Naive thymus-derived CD8-positive, alpha-beta T cell (primary cell): Measurements from ENCODE around the gene TAC3. TPM values are rescaled to one million over a fixed set of nuclear protein-coding genes. Genes with fewer than 3 reads are reported as not detected.

Experiments
- ATAC-seq, 2 donors: fragments of 150-1000 bp; cut with Tn5 transposase in 1 of 2; sonication (Bioruptor Pico), chemical (Tn5 transposase) in 1 of 2; 1 replicate in 1 of 2; 2 replicates in 1 of 2; pipeline ENCODE4 v1.10.0; 2021; ENCODE audit warnings: mild to moderate bottlenecking in 2 of 2, moderate library complexity in 2 of 2
- POLR2A ChIA-PET: fragments of 350-600 bp; sonication (Branson Sonifier 250); formaldehyde crosslinking; loops from one replicate; lab custom pipeline; 2021; ENCODE audit warnings: antibody characterized with exemption; lab: Charles Lee
- DNase-seq, 10 donors: peaks; one replicate each; pipeline versions ENCODE4 v3.0.0 to v3.0.0-alpha.2; 2020 to 2022
- H3K27ac Mint-ChIP-seq, 10 donors: one replicate each; pipeline ENCODE4 v1.8.0; 2020 to 2022; ENCODE audit warnings: mild to moderate bottlenecking in 10 of 10, mixed read lengths in 10 of 10, moderate library complexity in 4 of 10, inconsistent platforms in 1 of 10
- H3K27me3 Mint-ChIP-seq, 5 donors: one replicate each; pipeline ENCODE4 v1.8.0; 2021 to 2022; ENCODE audit warnings: mixed read lengths in 5 of 5
- H3K36me3 Mint-ChIP-seq, 3 donors: one replicate each; pipeline ENCODE4 v1.8.0; 2020 to 2022; ENCODE audit warnings: mixed read lengths in 3 of 3, mild to moderate bottlenecking in 2 of 3, inconsistent platforms in 1 of 3
- H3K4me1 Mint-ChIP-seq, 4 donors: one replicate each; pipeline ENCODE4 v1.8.0; 2021 to 2022; ENCODE audit warnings: mixed read lengths in 4 of 4
- H3K4me3 Mint-ChIP-seq, 10 donors: one replicate each; pipeline ENCODE4 v1.8.0; 2020 to 2022; ENCODE audit warnings: mild to moderate bottlenecking in 10 of 10, mixed read lengths in 10 of 10, moderate library complexity in 6 of 10, inconsistent platforms in 1 of 10
- H3K9me3 Mint-ChIP-seq, 9 donors: one replicate each; pipeline ENCODE4 v1.8.0; 2020 to 2022; ENCODE audit warnings: mixed read lengths in 9 of 9, mild to moderate bottlenecking in 3 of 9, inconsistent platforms in 1 of 9, moderate library complexity in 1 of 9
- polyA plus RNA-seq, 3 donors: library from polyadenylated mRNA; unstranded; fragments of 300-500 nt; fragmentation: Illumina TruSeq; gene quantifications; one replicate each; pipeline ENCODE4 v1.2.3, GENCODE V29; 2021
- total RNA-seq, 8 experiments: library from RNA in 2 of 8; stranded (reverse) in 2 of 8; gene quantifications; one replicate each; pipeline ENCODE4 v1.2.3 and lab custom pipeline; 2021 to 2026

TAC3 gene
- total and polyA plus RNA-seq, 5 experiments from 2014 or later: not detected

DNA sequence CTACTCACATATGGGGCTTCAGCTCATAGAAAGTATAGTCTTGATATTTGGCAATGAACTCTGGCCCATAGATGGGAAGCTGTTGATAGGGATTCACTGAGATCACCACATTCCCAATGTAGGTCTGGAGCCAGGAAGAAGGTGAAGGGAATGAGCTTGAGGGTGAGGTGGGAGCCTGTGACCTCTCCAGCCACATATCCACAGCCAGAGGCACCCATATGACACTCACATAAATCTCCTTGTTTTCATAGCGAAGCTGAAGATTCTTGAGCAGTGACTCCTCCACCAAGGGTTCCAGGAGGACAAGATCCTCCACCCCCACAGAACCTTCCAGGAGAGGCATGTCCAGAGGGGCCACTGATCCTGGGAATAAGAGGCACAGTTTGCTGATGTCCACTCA, 31.7 kb upstream of the TAC3 start:
- peaks cover 0 to 2% (median 0%) of the 10 kb centered on the region in 5 donors for H3K27me3 Mint-ChIP-seq
- peaks cover 22 to 31% (median 28%) of the 10 kb centered on the region in 4 donors for H3K4me1 Mint-ChIP-seq
- POLR2A ChIA-PET: interaction anchor here (0.5 to 2.4 kb wide), 6 partner anchors 11 to 79 kb away, joined by 3 to 10 read pairs (median 4); partner anchors contain the start of gene STAT6
- DNase-seq (no peak), ATAC-seq (no peak)
- peak overlapping the region in 9 of 10 donors; percentile 52 to 93 (median 75) for H3K27ac Mint-ChIP-seq
- no peaks in the 10 kb centered on the region for H3K36me3 Mint-ChIP-seq
- no peaks in the 10 kb centered on the region for H3K9me3 Mint-ChIP-seq
- H3K4me3 Mint-ChIP-seq: peak overlapping the region in 3 of 10 donors; percentile 63 to 68 (median 65)

DNA sequence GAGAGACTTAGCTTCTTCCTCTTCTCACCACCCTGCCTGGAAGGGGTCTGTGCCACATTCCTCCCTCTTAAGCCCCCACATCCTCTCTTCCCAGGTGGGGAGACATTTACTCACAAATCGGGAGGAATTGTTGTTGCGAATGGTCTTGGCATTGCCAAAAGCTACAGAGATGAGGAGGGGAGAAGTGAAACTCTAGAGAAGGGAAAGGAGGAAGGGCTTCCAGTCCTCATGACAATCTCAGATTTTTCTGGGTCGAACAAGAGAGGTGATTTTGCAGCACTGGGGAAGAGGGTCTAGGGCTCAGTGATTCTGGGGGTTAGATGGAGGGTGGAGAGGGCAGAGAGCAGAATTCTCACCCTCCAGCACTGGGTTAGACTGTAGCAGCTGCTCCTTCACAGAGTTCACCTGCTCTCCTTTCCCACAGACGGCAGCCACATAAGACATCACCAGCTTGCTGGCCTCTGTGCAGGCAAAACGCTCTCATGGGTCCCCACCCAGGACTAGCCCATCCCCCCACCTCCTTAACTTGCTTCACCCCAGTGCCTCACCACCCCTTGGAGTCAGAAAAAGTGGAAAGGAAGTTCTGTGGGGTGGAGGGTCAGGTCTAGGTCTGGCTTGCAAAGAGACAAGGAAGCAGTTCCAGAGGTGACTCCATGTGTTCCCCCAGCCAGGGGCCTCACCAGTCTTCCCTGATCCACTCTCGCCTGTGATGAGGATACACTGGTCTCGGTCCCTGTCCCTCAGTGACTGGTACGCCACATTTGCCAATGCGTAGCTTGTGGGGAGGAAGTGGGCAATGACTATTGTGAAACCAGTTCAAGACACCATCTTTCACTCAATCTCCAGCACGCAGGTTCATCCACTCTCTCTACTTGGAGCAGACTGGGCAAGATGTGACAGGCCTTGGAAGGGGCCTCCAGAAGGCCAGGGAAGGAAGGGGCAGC, 30.9 kb upstream of the TAC3 start:
- no peaks in the 10 kb centered on the region for H3K36me3 Mint-ChIP-seq
- POLR2A ChIA-PET: interaction anchor here (0.6 to 2.4 kb wide), 6 partner anchors 10 to 546 kb away, joined by 3 to 10 read pairs (median 3); partner anchors contain the start of gene STAT6

DNA sequence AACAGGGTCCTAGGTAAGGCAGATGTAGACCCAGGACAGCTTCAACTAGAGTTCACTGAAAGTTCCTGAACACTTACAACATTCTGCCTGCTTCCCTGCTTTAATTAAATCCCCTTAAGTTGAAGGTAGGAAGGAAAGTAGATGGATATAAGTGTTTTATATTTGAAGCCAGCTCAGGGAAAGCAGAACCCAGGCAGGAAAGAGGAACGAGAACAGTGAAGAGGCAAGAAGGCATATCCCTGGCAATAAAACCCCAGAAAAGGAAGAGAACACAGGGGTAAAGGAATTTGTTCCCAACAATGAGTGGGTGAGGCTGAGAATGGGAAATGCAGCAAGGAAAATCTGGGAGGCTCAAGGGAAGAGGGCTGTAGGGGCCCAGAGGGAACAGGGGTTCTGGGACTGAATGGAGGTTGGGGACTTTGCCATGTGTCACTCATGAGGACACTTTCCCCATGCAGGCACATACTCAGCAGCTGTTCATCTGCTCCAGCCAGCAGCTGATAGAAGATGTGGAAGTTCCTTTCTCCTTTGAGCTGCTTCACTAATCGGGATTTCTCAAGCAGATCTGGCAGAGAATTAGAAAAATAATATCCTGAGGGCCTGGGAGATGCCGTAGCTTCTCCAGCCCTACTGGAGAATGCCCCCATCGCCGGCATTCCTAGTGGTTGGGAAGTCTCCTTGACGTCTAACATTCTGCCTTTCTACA, 29.9 kb upstream of the TAC3 start:
- H3K4me3 Mint-ChIP-seq: peak overlapping the region in 8 of 10 donors; percentile 20 to 68 (median 60)
- H3K9me3 Mint-ChIP-seq: no peaks in the 10 kb centered on the region
- peak overlapping the region in 7 of 10 donors; percentile 4 to 89 (median 45) for H3K27ac Mint-ChIP-seq
- POLR2A ChIA-PET: interaction anchor here (1.1 to 2.4 kb wide), 2 partner anchors 9 to 66 kb away, joined by 3 to 10 read pairs; partner anchors contain the start of gene STAT6
- ATAC-seq: no peak
- H3K27me3 Mint-ChIP-seq: peaks cover 0 to 3% (median 2%) of the 10 kb centered on the region in 5 donors
- no peak for DNase-seq
- H3K36me3 Mint-ChIP-seq: no peaks in the 10 kb centered on the region
- peaks cover 22 to 31% (median 28%) of the 10 kb centered on the region in 4 donors for H3K4me1 Mint-ChIP-seq

More for the DNA sequence above, 30.9 kb upstream of the TAC3 start:
- Mint-ChIP-seq H3K9me3 (no peaks in the 10 kb centered on the region), H3K27ac (peak overlapping the region; percentile 62 to 93 (median 80)), H3K4me1 (peaks cover 22 to 31% (median 28%) of the 10 kb centered on the region in 4 donors), H3K27me3 (peaks cover 0 to 2% (median 0%) of the 10 kb centered on the region in 5 donors), H3K4me3 (peak overlapping the region; percentile 40 to 82 (median 62))
- ATAC-seq (peak; percentile 58 to 73), DNase-seq (peak in 3 of 10 donors; percentile 6 to 44 (median 41))

DNA sequence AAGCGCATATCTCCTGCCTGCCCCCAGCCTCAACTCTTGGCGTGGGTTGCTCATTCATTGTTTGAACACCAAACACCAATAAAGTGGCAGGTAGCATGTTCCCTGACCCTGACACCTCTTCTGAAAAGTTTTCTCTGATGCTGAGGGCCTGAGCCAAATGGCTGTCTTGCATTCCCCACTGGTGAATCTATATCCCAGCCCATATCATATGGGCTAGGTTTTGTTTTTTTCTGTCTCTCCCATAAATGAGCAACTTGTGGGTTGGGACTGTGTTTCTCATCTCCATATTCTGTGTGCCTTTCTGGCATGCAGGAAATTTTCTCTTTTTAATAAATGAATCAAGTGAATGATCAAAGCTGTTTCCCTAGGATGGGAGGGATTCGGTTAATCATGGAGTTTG, 28.6 kb upstream of the TAC3 start:
- H3K9me3 Mint-ChIP-seq: no peaks in the 10 kb centered on the region
- H3K4me3 Mint-ChIP-seq: no peak overlapping the region
- H3K4me1 Mint-ChIP-seq: peaks cover 22 to 31% (median 29%) of the 10 kb centered on the region in 4 donors
- no peak overlapping the region for H3K27ac Mint-ChIP-seq
- H3K27me3 Mint-ChIP-seq: peaks cover 0 to 3% (median 2%) of the 10 kb centered on the region in 5 donors
- H3K36me3 Mint-ChIP-seq: no peaks in the 10 kb centered on the region
- ATAC-seq (no peak), DNase-seq (no peak)
- POLR2A ChIA-PET: no interaction called here

DNA sequence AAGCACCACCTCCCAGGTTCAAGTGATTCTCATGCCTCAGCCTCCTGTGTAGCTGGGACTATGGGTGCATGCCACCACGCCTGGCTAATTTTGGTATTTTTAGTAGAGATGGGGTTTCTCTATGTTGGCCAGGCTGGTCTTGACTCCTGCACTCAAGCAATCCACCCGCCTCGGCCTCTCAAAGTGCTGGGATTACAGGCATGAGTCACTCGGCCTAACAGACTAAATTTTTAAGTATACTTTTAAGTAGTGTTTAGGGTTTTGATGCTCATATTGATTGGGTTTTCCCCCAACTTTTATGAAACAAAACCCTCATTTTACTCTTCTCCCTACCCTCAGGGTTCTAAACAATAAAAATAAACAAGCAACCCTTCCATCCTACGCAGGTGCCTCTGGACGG, 28.1 kb upstream of the TAC3 start:
- DNase-seq (no peak), ATAC-seq (no peak)
- Mint-ChIP-seq H3K4me1 (peaks cover 22 to 31% (median 29%) of the 10 kb centered on the region in 4 donors), H3K9me3 (no peaks in the 10 kb centered on the region), H3K36me3 (no peaks in the 10 kb centered on the region), H3K27me3 (peaks cover 0 to 3% (median 1%) of the 10 kb centered on the region in 5 donors), H3K27ac (no peak overlapping the region), H3K4me3 (no peak overlapping the region)
- POLR2A ChIA-PET: no interaction called here

DNA sequence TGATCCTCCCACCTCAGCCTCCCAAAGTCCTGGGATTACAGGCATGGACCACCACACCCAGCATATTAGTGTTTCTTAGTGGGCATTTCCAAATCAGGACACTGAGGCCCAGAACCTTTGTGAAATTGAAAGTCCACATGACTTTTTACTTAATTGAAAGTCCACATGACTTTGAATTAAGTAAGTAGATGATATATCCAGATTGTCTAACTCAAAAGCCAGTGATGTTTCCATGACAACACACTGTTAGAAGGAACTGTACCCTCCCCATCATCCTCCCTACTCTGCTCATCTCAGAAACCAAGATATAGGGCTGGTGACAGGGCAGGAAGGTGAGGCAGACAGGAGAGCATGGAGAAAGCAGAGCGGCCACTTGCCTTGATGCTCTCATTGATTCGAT, 26.4 kb upstream of the TAC3 start:
- Mint-ChIP-seq H3K27ac (no peak overlapping the region), H3K4me1 (peaks cover 19 to 27% (median 21%) of the 10 kb centered on the region in 4 donors), H3K27me3 (peaks cover 0 to 3% (median 1%) of the 10 kb centered on the region in 5 donors), H3K36me3 (no peaks in the 10 kb centered on the region), H3K9me3 (no peaks in the 10 kb centered on the region), H3K4me3 (no peak overlapping the region)
- POLR2A ChIA-PET: no interaction called here
- DNase-seq: no peak
- ATAC-seq: no peak

DNA sequence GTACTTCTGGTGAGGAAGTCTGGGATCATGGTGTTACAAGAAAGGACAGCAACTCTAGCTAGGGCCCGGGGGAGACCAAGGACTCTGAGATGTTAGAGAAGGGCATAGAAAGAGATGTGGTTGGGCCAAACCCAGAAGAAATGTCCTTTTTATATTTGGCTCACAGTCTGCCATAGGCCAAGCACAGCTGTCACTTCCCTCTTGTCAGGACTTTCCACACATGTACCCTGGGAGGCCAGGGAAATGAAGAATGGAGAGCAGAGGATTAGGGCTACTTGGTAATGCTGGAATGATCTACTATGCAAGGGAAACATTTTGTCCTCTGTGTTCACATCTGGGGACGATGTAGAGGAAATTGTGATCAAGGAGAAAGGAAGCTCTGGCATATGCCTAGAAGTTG, 24.4 kb upstream of the TAC3 start:
- no peak for DNase-seq
- peak overlapping the region in 1 of 10 donors; percentile 58 for H3K27ac Mint-ChIP-seq
- H3K4me1 Mint-ChIP-seq: peaks cover 2 to 7% (median 2%) of the 10 kb centered on the region in 4 donors
- H3K36me3 Mint-ChIP-seq: no peaks in the 10 kb centered on the region
- no peaks in the 10 kb centered on the region for H3K9me3 Mint-ChIP-seq
- ATAC-seq: no peak
- POLR2A ChIA-PET: interaction anchor here (0.6 to 1.8 kb wide), 2 partner anchors 13 to 892 kb away, joined by 5 read pairs; no protein-coding TSS in a partner anchor
- peaks cover 0 to 3% (median 0%) of the 10 kb centered on the region in 5 donors for H3K27me3 Mint-ChIP-seq
- no peak overlapping the region for H3K4me3 Mint-ChIP-seq

DNA sequence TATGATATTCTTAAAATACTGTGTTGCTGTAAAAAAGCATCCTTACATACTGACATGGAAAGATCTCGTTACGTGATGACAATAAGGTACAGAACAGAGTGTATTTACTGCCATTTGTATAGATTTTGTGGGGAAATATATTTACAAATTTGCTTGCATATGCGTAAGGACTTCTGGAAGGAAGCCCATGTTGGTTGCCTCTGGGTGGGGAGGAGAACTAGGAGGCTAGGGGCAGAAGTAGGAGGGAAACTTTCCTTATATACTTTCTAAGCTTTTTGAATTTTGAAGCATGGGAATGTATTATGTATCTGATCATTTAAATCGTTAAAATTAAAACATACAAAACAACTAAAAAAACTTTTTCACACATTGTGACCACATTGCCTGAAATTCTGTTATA, 23.9 kb upstream of the TAC3 start:
- no peak overlapping the region for H3K4me3 Mint-ChIP-seq
- H3K27me3 Mint-ChIP-seq: peaks cover 0 to 3% (median 0%) of the 10 kb centered on the region in 5 donors
- no peak for DNase-seq
- POLR2A ChIA-PET: interaction anchor here (0.6 to 1.8 kb wide), 2 partner anchors 12 to 893 kb away, joined by 5 read pairs; no protein-coding TSS in a partner anchor
- no peak overlapping the region for H3K27ac Mint-ChIP-seq
- ATAC-seq: no peak
- no peaks in the 10 kb centered on the region for H3K36me3 Mint-ChIP-seq
- H3K4me1 Mint-ChIP-seq: peaks cover under 1 to 2% (median 2%) of the 10 kb centered on the region in 4 donors
- H3K9me3 Mint-ChIP-seq: no peaks in the 10 kb centered on the region

DNA sequence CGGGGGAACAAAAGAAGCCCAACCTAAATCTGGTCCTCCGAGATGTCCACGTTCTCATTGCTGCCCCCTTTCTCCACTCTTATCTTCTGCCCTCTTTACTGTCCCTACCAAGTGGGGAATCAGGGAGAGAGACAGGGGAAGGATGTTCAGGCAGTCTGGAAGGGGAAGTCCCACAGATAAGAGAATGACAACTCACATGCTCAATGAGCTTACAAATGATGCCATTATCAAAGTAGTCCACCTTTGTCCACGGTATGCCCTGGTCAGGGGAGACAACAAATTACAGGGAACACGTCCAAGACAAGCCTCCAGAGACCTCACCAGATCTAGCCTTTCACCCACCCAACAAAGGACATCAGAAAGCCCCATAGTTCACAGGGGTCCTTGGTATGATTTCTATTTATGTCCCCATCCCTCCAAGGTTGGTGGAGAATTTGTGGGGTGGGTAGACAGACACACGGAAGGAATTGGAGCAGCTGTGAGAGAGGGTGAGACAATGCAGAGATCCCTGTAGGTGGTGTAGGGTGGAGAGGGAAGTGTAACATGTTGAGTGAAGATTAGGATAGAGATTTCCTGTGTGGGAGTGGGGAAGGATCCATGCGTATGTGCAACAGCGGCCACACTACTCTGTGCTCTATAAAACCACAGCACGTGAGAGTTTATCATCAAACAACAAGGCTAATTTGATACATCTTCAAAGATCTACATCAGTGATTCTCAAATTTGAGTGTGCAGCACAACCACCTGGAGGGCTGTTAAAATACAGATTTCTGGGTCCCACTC, 22.9 kb upstream of the TAC3 start:
- DNase-seq: no peak
- Mint-ChIP-seq H3K4me3 (no peak overlapping the region), H3K36me3 (no peaks in the 10 kb centered on the region), H3K27ac (peak overlapping the region in 2 of 10 donors; percentile 3 to 60), H3K27me3 (peaks cover 0 to 3% (median 0%) of the 10 kb centered on the region in 5 donors), H3K9me3 (no peaks in the 10 kb centered on the region), H3K4me1 (peaks cover 0 to 2% (median under 1%) of the 10 kb centered on the region in 4 donors)
- no peak for ATAC-seq
- POLR2A ChIA-PET: interaction anchor here (0.6 kb wide), 1 partner anchor 21 kb away, joined by 8 read pairs; no protein-coding TSS in a partner anchor

DNA sequence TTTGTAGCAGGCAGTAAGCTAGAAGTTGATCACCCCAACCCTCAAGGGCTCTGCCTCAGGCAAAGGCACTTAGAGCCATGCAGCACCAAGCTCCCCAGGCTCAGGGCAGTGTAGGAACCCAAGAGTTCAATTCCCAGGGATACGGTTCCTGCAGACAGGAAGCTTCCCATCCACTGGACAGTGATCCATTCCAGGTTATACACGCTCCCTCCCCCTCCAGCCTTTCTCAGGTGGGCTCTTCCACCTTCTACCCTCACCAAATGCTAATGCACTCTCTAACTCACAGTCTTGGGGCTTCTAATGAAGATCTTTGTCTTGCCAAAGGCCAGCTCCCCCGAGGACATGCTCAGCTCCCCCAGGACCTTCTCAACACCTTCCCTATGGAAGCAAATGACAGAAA, 20.9 kb upstream of the TAC3 start:
- Mint-ChIP-seq H3K4me3 (no peak overlapping the region), H3K27ac (peak overlapping the region in 1 of 10 donors; percentile 18), H3K9me3 (no peaks in the 10 kb centered on the region), H3K36me3 (no peaks in the 10 kb centered on the region), H3K27me3 (peaks cover 0 to 3% (median 0%) of the 10 kb centered on the region in 5 donors), H3K4me1 (peaks cover 0 to 2% (median 1%) of the 10 kb centered on the region in 4 donors)
- POLR2A ChIA-PET: interaction anchor here (0.9 to 1.0 kb wide), 2 partner anchors 10 kb away, joined by 3 read pairs; no protein-coding TSS in a partner anchor
- ATAC-seq: no peak
- peak in 1 of 10 donors; percentile 8 for DNase-seq

DNA sequence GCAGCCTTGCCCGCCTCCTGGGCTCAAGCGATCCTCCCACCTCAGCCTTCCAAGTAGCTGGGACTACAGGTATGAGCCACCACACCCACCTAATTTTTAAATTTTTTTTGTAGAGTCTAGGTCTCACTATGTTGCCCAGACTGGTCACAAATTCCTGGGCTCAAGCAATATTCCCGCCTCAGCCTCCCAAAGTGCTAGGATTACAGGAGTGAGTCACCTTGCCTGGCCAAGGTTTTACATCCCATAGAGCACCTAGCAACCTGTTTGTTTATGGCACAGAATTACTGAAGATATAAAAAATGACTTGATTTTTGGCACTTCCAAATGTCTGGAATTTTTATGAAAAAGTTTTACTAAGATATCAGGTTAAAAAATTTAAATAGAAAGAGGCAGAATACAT, 17.1 kb upstream of the TAC3 start:
- no peak overlapping the region for H3K4me3 Mint-ChIP-seq
- ATAC-seq: no peak
- POLR2A ChIA-PET: no interaction called here
- no peaks in the 10 kb centered on the region for H3K27me3 Mint-ChIP-seq
- DNase-seq: no peak
- H3K9me3 Mint-ChIP-seq: no peaks in the 10 kb centered on the region
- no peaks in the 10 kb centered on the region for H3K36me3 Mint-ChIP-seq
- H3K27ac Mint-ChIP-seq: no peak overlapping the region
- H3K4me1 Mint-ChIP-seq: peaks cover 16 to 21% (median 19%) of the 10 kb centered on the region in 4 donors
